Eye (tissue), 1 donor: ENCODE measurements around the gene SVBP.
"Not testable (repeated sequence)": the region's sequence is repeated elsewhere in the genome, so short reads cannot be mapped to it uniquely, and the experiment has no call there.

Experiments used
- DNase-seq: peaks from one replicate; pipeline ENCODE4 v3.0.0-alpha.2; 2015

The SVBP gene, protein sequence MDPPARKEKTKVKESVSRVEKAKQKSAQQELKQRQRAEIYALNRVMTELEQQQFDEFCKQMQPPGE

DNA sequence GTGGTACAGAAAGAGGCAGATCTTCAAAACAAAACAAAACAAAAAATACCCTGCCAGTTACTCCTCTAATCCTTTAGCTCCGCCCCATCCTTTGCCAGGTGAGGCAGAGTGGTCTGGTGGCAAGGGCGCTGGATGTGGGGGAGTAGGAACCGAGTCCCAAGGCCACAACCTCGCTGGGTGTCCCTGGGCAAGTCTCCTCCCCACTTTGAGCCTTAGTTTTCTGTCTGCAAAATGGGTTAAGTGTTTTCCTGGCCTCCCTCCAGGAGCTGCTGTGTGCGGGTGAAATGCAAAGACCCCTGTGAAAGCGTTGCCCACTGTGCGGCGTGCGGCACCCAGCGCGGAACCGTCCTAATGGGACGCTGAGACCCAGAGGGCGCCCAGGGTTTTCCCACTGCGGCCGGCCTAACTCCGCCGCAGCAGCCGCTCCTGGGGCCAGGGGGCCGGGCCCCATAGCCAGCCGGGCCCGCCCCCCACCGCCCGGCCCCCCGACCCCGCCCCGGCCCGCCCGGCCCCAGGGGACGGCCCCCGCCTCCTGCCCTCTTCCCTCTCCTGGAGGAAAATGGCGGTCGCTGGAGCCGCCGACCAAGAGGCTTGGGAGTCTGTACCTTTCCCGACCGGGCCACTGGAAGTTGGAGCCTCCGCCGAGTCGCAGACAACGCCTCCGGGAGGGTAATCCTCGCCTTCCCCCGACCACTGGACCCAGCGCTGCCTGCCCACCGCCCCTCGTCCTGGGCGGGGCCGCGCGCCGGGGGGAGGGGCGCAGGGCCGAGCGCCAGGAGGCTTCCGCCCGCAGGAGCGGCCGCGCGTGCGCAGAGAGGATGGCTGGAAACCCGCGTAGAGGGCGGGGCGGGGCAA is at the start of gene SVBP, which contains the start of gene ERMAP:
TSS of gene SVBP (minus strand) at position 813 of the 855 bp plus-strand sequence. CDS start 853 bp downstream, outside the sequence.
TSS of gene ERMAP (plus strand) at position 538 of the 855 bp plus-strand sequence. CDS start 13,327 bp downstream, outside the sequence.
- peak; percentile 97 for DNase-seq

DNA sequence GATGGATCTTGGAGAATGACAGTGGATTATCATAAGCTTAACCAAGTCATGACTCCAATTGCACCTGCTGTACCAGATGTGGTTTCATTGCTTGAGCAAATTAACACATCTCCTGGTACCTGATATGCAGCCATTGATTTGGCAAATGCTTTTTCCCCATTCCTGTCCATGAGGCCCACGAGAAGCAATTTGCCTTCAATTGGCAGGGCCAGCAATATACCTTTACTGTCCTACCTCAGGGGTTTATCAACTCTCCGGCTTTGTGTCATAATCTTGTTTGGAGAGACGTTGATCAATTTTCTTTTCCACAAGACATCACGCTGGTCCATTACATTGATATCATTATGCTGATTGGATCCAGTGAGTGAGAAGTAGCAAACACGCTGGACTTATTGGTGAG is 49.4 kb upstream of the SVBP start:
- no peak for DNase-seq

DNA sequence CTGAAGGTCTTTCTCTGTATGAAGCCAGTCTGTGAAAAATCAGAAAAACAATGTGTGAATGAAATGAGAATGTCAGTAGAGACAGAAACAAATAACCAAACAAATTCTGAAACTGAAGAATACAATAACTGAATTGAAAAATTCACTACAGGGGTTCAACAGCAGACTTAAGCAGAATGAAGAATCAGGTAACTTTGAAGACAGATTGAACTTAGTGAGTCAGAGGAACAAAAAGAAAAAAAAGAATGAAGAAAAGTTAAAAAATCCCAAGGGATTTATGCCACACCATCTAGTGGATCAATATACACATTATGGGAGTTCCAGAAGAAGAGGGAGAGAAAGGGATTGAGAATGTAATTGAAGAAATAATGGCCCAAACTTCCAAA is 43.8 kb upstream of the SVBP start:
- DNase-seq, result no peak

DNA sequence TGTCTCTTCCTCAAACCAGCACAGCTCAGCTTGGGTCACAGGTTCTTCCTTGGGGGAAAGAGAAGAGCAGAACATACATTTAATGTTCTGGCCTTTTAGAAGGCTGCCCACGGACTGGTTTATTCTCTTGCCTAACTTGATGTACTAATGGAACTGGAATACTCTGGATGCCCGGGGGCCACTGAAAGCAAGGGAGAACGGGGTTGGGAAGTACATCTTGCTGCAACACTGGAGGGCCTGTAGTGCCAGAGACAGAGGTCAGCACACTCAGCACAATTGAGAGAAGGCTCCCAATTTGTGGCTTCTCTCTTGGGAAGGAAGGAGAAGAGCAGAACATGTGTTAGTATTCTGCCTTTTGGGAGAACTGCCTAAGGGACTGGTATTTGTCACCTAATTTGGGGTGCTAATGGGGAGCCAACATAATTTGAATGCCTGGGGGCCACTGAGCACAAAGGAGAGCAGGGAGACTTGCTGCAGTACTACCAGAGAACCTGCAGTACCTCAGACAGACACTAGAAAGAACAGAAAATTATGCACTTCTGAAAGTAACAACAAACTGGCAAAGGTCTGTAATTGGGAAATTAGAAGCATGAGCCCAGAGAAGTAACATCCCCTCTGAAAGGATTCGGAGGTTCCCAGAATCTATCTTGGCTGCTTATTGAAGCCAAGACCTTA is 43.3 kb upstream of the SVBP start:
- no peak for DNase-seq

DNA sequence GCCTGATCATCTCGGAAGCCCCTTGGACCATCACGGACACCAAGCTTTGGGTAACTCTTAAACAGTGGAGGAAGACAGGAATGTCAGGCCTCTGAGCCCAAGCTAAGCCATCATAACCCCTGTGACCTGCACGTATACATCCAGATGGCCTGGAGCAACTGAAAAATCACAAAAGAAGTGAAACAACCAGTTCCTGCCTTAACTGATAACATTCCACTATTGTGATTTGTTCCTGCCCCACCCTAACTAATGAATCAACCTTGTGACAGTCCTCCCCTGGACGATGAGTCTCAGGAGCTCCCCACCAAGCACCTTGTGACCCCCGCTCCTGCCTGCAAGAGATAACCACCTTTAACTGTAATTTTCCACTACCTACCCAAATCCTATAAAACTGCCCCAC is 42.2 kb upstream of the SVBP start:
- DNase-seq, result not testable (repeated sequence)

DNA sequence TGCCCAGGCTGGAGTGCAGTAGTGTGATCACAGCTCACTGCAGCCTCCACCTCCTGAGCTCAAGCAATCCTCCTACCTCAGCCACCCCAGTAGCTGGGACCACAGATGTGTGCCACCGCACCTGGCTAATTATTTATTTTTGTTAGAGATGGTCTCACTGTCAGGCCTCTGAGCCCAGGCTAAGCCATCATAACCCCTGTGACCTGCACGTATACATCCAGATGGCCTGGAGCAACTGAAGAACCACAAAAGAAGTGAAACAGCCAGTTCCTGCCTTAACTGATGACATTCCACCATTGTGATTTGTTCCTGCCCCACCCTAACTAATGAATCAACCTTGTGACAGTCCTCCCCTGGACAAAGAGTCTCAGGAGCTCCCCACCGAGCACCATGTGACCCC is 39.4 kb upstream of the SVBP start:
- not testable (repeated sequence) for DNase-seq

DNA sequence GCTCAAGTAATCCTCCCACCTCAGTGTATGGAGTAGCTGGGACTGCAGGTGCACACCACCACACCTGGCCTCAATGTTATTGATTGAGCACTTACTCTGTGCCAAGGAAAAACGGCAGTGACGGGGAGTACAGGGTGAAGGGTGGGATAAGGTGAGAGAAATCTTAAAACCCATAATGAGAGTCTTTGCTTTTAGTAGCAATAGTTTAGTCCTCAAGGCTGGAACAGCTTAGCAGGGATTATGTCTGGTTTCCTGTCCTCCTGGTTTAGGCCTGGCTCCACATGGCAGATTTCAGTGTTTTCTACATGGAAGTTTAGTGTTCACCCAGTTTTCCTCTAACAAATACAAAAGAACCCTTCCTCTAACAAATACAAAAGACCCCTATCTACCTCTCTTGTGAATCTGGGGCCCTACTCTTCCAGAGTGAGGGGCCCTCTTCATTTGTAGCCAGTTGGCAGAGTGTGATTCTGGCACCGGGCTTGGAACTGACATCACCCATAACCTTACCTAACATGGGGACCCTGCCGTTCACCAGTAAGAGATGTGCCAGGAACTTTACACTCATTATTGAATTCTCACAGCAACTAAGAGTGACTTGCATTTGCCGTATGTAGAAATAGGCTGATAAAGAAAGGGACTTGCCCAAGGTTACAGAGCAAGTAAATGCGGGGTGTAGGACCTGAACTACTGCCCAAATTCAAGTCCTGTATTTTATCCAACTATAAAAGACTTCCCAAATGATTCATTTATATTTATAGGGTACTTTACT is 36.1 kb upstream of the SVBP start:
- no peak for DNase-seq

DNA sequence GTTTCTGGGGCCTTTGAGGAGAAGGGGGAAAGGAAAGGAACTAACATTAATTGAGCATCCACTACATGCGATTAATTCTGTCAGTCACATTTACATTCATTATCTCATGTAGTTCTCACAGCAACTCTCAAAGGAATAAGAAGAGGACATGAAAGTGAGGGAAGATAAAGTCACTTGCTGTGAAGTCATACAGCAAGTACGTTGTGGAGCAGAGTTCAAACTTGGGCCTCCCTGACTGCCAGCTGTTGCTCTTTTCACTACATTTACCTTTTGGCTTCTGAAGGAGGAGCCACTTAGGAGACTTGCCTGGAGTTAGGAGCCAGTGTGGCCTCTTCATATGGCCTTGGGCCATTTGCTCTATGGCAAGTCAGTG is 35.4 kb upstream of the SVBP start:
- no peak for DNase-seq

DNA sequence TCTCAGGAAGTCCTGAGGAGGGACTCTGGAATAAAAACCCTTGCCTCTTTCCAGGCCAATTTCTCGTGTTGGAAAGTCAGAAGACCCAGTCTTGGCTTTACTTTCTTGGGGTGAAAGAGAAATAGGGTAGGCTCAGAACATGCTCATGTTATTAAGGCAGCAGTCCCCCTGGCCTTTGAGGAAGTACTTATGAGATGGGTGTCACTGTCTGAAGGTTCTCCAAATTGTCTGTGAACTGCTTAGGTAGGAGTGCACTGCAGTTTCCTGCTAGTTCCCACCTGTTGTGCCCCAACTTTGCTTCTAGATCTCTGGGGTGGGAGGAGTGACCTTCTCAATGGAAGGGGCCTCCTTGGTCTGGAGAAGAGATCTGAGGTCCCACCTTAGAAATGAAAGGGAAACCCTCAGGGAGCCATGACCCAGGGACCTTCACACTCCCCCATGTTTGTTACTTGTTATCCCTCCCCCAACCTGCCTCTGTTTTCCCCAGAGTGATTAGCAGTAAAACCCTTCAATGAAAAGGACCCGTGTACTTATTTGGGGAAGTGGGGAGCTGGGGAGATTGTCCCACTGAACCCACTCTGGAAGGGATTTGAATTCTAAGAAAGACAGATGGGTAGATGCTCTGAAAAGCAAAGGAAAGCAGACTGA is 34.9 kb upstream of the SVBP start:
- DNase-seq, result no peak

DNA sequence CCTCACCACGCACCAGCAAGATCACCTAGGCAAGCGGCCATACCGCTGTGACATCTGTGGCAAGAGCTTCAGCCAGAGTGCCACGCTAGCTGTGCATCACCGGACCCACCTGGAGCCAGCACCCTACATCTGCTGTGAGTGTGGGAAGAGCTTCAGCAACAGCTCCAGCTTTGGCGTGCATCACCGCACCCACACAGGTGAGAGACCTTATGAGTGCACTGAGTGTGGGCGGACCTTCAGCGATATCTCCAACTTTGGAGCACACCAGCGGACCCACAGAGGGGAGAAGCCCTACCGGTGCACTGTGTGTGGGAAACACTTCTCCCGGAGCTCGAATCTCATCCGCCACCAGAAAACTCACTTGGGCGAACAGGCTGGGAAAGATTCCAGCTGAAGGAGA is 34.2 kb upstream of the SVBP start:
- DNase-seq, result no peak

DNA sequence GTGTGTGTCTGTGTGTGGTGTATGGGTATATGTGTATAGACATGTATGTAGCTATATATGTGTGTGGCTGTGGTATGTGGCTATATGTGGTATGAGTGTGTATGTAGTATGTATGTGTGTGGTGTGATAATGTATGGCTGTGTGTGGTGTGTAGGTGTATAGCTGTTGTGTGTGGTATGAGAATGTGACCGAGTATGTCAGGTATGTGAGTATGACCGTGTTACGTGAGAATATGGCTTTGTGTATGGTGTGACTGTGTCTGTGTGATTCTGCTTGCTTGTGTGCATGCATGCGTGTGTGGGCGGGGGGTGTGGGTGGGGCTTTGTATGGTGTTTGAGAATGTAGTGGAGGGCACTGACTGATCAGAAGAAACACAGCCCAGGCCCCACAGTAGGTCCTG is 32.7 kb upstream of the SVBP start:
- no peak for DNase-seq

DNA sequence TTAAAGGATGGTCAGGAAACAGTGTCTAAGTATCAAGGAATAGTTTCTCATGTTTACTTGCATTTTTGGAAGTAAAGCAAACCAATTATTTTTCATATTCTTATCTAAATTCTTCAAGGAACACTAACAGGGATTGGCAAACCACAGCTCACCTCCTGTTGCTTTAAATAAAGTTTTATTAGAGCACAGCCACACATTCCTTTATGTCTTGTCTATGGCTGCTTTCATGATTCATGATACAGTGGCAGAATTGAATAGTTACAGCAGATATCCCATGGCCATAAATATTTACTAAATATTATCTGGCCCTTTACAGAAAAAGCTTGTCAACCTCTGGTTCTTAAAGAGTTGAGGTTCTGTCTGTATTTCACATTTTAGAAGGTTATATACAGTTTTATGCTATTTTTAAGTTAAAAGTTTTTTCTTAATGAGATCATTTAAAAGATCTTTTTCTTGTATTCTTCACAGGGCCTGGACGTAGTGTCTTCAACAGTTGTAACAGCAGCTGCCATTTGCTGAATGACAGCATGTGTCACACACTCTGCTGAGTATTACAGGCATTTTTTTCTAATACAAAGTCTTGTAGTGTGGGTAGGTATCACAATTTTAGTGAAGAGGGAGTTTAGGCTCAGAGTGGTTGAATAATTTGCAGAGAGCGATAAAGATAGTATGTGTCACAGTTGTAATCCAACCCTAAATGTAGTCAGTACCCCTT is 31.8 kb upstream of the SVBP start:
- DNase-seq, result no peak

DNA sequence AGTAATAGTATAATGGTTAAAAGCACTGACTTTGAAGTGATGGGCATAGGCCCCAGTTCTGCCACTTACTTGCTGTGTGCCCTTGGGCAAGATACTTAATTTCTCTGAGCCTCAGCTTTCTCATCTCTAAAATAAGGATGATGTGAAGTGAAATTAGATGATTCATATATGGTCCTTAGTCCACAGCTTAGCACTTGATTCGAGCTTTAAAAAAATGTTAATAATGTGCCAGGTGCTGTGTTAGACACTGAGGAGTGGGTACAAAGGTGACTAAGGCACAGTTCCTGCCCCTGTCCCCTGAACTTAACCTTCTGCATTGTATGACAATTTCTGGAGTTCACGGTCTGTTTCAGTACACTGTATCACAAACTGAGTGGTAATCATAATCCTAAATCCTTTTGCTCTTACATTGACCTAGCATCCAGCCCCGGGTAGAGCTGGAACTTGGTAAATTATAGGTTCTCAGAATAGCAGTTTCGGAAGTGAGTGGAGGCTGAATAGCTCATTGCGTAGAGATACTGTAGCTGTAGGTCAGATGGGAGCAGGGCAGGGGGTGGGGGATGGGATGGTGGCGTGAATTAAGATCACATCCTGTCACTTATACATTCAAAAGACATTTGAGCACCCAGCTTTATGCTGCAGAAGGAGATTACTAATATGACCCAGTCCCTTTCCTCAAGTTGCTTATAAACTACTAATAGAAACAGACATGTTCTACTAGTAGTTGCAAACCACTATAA is 30.7 kb upstream of the SVBP start:
- no peak for DNase-seq

DNA sequence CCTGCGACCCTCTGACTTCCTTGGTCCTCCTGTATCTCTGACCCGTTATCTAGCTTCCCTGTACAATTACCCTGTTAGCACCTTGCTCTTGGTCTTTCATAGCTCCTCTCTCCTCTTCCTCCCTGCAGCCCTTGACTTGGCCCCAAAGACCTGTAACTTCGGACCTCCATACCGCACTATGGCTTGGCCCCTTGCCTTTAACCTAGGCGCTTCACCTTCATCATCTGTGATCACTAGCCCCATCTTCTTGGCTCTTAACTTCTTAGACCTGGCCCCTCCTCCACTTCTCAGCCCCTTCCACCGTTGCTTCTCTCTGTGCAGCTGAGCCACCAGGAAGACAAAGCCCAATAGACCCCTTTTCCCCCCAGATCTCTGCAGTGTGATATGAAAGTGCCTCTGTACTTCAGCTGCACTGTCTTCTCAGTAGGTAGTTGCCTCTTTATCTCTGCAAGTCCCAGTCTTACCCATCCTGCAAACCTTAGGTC is 30.0 kb upstream of the SVBP start:
- DNase-seq, result no peak

DNA sequence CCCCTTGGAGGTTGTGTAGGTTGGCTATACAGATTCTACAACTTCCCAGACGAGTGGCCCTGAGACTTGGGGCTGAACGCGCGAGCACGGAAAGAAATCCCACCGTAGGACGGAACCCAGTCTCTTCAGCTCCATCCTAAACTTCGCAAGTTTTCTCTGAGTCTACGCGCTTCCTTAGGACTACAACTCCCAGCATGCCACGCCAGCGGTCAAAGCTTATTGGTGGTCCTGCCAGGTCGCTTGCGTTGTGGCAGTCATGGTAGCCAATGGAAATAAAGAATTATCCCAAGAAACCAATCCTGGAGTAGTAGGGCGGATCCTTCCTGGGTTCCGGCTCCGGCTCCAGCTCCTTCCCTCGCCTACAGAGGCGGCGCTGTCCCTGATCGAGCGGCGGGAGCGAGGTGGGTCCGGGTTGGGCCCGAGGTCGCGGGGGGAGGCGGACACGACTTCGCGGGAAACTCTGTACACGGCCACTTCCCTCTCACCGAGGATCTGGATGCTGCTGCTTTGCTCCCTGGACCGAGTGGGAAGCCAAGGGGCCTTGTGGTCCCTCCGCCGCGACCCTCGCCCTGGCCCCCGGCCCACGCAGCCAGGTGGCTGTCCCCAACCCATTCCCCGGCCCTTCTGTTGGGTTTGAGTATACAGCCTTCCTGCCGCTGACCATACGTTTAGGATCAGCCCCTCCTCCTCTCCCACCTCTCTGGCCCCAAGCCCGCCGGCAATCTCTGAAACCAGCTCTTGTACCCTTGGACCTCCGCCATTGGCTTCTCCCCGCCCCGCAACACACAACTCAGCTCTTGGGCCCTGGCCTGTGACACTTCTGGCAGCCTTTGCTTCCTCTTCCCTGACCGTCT is 29.3 kb upstream of the SVBP start, which contains the start of gene ZNF691:
TSS of gene ZNF691 (plus strand) at position 357 of the 854 bp plus-strand sequence. CDS start 3,046 bp downstream, outside the sequence.
- peak; percentile 99 for DNase-seq

DNA sequence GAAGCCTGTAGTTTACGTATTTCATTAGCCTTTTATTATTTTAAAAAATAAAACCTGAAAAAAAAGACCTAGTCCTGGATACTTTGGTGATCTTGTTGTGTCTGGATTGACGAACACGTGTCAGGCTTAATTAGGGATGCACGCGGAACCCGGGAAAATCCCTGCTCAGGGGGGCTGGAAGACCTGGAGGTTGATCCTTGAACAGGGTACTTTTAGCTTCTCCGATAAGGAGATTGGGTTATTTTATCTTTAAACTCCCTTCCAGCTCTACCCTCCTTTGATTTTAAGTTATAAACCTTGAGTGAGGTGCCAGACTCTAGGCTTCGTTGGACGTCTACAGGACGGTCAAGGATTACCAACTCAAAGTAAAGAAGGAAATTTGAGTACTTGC is 28.7 kb upstream of the SVBP start:
- no peak for DNase-seq

DNA sequence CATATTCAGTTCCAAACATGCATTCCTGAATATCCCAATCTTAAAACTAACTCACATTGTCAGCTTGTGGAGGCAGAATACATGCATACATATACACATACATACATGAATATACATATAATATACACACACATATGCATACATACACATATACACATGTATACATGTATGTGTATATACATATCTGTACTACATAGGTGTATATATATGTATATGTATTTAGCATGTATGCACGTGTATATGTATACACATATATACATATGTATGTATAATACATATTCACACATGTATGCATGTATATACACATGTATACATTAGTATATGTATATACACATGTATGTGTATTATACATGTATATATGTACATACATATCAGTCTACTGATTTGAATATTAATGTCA is 28.0 kb upstream of the SVBP start:
- DNase-seq, result no peak

DNA sequence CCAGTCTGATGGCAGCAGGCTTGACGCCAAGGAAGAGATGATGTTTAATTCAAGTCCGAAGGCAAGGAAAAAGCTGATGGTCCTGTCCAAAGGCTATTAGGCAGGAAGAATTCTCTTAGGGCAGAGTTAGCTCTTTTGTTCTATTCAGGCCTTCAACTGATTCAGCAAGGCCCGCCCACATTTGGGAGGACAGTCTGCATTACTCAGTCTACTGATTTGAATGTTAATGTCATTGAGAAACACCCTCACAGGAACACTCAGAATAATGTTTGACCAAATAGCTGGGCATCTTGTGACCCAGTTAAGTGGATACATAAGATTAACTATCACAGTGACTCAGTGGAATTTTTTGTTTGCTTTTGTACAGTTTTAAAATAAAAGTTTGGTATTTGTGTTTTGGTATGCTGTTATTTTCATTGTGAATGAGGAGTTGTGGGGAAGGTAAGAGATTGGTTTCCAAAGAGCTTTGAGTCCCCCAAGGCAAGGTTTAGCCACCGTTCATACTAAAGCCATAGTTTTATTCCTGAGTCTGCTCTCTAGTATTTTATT is 27.5 kb upstream of the SVBP start:
- DNase-seq, result peak; percentile 39

DNA sequence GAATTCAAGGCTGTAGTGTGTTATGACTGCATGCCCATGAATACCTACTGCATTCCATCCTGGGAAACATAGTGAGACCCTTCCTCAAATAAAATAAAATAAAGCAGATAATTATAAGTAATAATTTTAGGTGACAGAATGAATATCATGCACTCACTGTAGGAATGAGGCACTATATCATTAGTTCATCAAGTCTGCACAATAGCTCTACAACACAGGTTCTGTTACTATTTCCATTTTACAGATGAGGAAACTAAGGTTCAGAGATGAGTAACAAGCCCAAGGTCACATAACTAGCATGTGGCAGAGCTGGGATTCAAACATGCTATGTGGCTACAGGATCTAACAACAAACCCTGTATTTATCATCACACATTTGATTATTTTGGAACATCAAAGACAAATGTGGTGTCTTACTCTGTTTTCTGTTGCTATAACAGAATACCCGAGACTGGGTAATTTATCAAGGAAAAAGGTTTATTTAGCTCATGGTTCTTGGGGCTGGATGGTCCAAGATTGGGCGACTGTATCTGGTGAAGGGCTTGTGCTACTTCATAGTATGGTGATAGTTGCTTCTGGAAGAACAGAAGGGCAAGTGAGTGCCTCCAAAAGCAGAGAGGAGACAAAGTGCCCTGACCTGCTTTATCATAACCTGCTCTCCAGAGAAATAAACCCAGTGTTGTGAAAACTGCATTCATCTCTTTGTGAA is 24.4 kb upstream of the SVBP start:
- no peak for DNase-seq
